Measurements from ENCODE around the gene TDRD9. TPM values are rescaled to one million over a fixed set of nuclear protein-coding genes. Genes with fewer than 3 reads are reported as not detected.

Gene TDRD9
- total and polyA plus RNA-seq, 8 donors: 0.67 to 28.6 (median 2.5) TPM

DNA sequence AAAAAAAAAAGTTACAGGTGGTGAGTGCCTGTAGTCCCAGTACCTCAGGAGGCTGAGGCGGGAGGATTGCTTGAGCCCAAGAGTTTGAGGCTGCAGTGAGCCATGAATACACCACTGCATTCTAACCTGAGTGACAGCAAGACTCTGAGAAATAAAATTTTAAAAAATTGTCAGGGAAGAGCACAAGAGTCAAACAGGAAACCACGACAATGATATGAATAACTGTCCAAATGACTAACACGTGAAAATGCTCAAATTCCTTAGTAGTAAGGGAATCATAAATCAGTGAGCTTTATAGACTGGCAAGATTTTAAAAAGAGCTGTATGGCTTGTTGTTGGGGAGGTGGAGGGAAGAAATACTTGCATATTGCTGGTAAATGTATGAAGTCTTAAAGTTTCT lies 144.3 kb downstream of the TDRD9 start:
- H3K27me3 ChIP-seq: no peaks in the 10 kb centered on the region
- no peaks in the 10 kb centered on the region for H3K36me3 ChIP-seq
- no peak for ATAC-seq
- intact Hi-C loops (cut with DNase I): no loop called here
- no peak for TF ChIP-seq CTCF (IDR thresholded peaks at IDR 0.05)
- H3K27ac ChIP-seq: no peak overlapping the region
- no peaks in the 10 kb centered on the region for H3K9me3 ChIP-seq
- WGBS, 2 donors: 82 to 84% methylated on average over 3 of the region's 3 CpGs
- no peak overlapping the region for H3K4me3 ChIP-seq
- DNase-seq: no peak
- no peaks in the 10 kb centered on the region for H3K4me1 ChIP-seq
- FAIRE-seq: no peak

GRCh38 chr14:104073764-104074163 lies 145.5 kb downstream of the TDRD9 start:
- DNase-seq (no peak), ATAC-seq (no peak), FAIRE-seq (no peak)
- Histone ChIP-seq H3K36me3 (no peaks in the 10 kb centered on the region), H3K4me1 (no peaks in the 10 kb centered on the region), H3K9me3 (no peaks in the 10 kb centered on the region), H3K27me3 (no peaks in the 10 kb centered on the region), H3K27ac (no peak overlapping the region), H3K4me3 (no peak overlapping the region)
- intact Hi-C loops (cut with DNase I): no loop called here
- TF ChIP-seq CTCF (IDR thresholded peaks at IDR 0.05): no peak
- WGBS, 2 donors: 61 to 63% methylated on average over 4 of the region's 4 CpGs

GRCh38 chr14:104075530-104076151 lies 147.4 kb downstream of the TDRD9 start:
- Histone ChIP-seq H3K4me3 (no peak overlapping the region), H3K4me1 (no peaks in the 10 kb centered on the region), H3K36me3 (no peaks in the 10 kb centered on the region), H3K27ac (no peak overlapping the region), H3K27me3 (no peaks in the 10 kb centered on the region), H3K9me3 (no peaks in the 10 kb centered on the region)
- WGBS, 2 donors: 32 to 51% methylated on average over 6 of the region's 6 CpGs
- ATAC-seq: no peak
- no peak for FAIRE-seq
- TF ChIP-seq CTCF (IDR thresholded peaks at IDR 0.05): no peak
- intact Hi-C loops (cut with DNase I): no loop called here
- no peak for DNase-seq

DNA sequence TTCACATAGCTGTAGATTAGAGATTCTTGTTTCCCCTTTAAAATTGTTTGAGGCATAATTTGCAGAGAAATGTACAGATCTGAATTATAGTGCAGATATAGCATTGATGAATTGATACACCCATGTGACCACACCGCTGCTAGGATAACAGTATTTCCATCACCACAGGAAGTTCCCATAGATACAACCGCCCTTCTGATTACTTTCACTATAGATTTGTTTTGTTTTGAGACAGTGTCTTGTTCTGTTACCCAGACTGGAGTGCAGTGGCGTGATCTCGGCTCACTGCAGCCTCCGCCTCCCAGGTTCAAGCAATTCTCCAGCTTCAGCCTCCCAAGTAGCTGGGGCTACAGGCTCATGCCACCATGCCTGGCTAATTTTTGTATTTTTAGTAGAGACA lies 148.5 kb downstream of the TDRD9 start:
- Histone ChIP-seq H3K4me3 (no peak overlapping the region), H3K27ac (no peak overlapping the region), H3K27me3 (no peaks in the 10 kb centered on the region), H3K4me1 (no peaks in the 10 kb centered on the region), H3K9me3 (no peaks in the 10 kb centered on the region), H3K36me3 (no peaks in the 10 kb centered on the region)
- no peak for FAIRE-seq
- ATAC-seq: no peak
- 60 to 69% methylated on average over 5 of the region's 5 CpGs for WGBS, 2 donors
- intact Hi-C loops (cut with DNase I): no loop called here
- no peak for TF ChIP-seq CTCF (IDR thresholded peaks at IDR 0.05)
- no peak for DNase-seq

DNA sequence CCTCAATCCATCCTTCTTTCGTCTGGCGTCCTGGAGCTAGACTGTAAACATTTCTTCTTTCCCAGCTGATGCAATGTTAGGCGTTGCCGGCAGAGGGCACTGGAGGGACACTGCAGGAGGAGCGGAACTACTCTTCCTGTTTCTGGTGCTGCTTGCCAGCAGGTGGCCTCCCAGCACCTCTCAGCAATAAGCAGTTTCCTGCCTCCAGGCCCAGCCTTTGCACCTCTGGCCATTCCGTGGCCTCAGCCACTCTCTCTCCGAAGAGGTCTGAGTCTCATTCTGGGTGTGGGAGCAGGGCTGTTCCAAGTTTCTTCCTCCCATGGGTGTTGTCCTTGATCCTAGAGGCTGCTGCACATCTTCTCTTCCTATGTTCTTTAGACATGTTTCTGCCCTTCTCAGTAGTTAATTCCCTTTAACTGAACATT lies 149.8 kb downstream of the TDRD9 start:
- TF ChIP-seq CTCF (IDR thresholded peaks at IDR 0.05): peak; percentile 99 to 100 (median 99)
- Histone ChIP-seq H3K9me3 (no peaks in the 10 kb centered on the region), H3K27me3 (no peaks in the 10 kb centered on the region), H3K4me3 (no peak overlapping the region), H3K27ac (no peak overlapping the region), H3K4me1 (no peaks in the 10 kb centered on the region), H3K36me3 (no peaks in the 10 kb centered on the region)
- FAIRE-seq (peak; percentile 45), ATAC-seq (peak; percentile 94 to 99 (median 97)), DNase-seq (peak; percentile 82 to 95 (median 90))
- WGBS, 2 donors: 0 to 2% methylated on average over 7 of the region's 7 CpGs
- intact Hi-C loops (cut with DNase I): no loop called here
